Measurements from ENCODE around the gene MLXIPL.
"Not testable (repeated sequence)": the region's sequence is repeated elsewhere in the genome, so short reads cannot be mapped to it uniquely, and the experiment has no call there.

The MLXIPL gene

GRCh38 chr7:73593207-73594045, 30.9 kb downstream of the MLXIPL start:
- Histone ChIP-seq H2AFZ (no peak overlapping the region), H3K79me2 (no peaks in the 10 kb centered on the region), H3K27me3 (ENCODE audit: control insufficient read depth, insufficient read depth, low read length) (no peaks in the 10 kb centered on the region), H3K36me3 (ENCODE audit: control insufficient read depth, insufficient read depth, low read length) (no peaks in the 10 kb centered on the region), H3K4me1 (no peaks in the 10 kb centered on the region), H3K4me2 (ENCODE audit: low read length) (no peak overlapping the region), H3K4me3 (ENCODE audit: low read depth, low read length) (no peak overlapping the region), H3K27ac (no peak overlapping the region), H3K9me3 (ENCODE audit: control insufficient read depth, low read length) (no peaks in the 10 kb centered on the region), H3K9ac (no peak overlapping the region)
- no peak for TF ChIP-seq CTCF (IDR thresholded peaks at IDR 0.05)

- Histone ChIP-seq H3K36me3 (ENCODE audit: control insufficient read depth, insufficient read depth, low read length) (no peaks in the 10 kb centered on the region), H3K9me3 (ENCODE audit: control insufficient read depth, low read length) (no peaks in the 10 kb centered on the region), H3K9ac (no peak overlapping the region), H3K4me2 (ENCODE audit: low read length) (no peak overlapping the region), H3K27me3 (ENCODE audit: control insufficient read depth, insufficient read depth, low read length) (no peaks in the 10 kb centered on the region), H3K79me2 (no peaks in the 10 kb centered on the region), H3K27ac (no peak overlapping the region), H3K4me3 (ENCODE audit: low read depth, low read length) (no peak overlapping the region), H3K4me1 (no peaks in the 10 kb centered on the region), H2AFZ (no peak overlapping the region)
- TF ChIP-seq CTCF (IDR thresholded peaks at IDR 0.05) = no peak
Observed at GRCh38 chr7:73586911-73587310, 37.4 kb downstream of the MLXIPL start.

GRCh38 chr7:73585196-73585595, 39.1 kb downstream of the MLXIPL start:
- no peak for TF ChIP-seq CTCF (IDR thresholded peaks at IDR 0.05)
- no peak overlapping the region for H3K4me3 ChIP-seq (ENCODE audit: low read depth, low read length)
- no peak overlapping the region for H2AFZ ChIP-seq
- no peaks in the 10 kb centered on the region for H3K9me3 ChIP-seq (ENCODE audit: control insufficient read depth, low read length)
- H3K4me2 ChIP-seq (ENCODE audit: low read length) = no peak overlapping the region
- H3K9ac ChIP-seq = no peak overlapping the region
- no peaks in the 10 kb centered on the region for H3K4me1 ChIP-seq
- no peaks in the 10 kb centered on the region for H3K79me2 ChIP-seq
- H3K27ac ChIP-seq = no peak overlapping the region
- no peaks in the 10 kb centered on the region for H3K27me3 ChIP-seq (ENCODE audit: control insufficient read depth, insufficient read depth, low read length)
- H3K36me3 ChIP-seq (ENCODE audit: control insufficient read depth, insufficient read depth, low read length) = no peaks in the 10 kb centered on the region

- Histone ChIP-seq H3K4me3 (ENCODE audit: low read depth, low read length) (no peak overlapping the region), H3K27ac (no peak overlapping the region), H3K9me3 (ENCODE audit: control insufficient read depth, low read length) (no peaks in the 10 kb centered on the region), H3K36me3 (ENCODE audit: control insufficient read depth, insufficient read depth, low read length) (no peaks in the 10 kb centered on the region), H3K4me2 (ENCODE audit: low read length) (no peak overlapping the region), H3K4me1 (no peaks in the 10 kb centered on the region), H3K9ac (no peak overlapping the region), H3K27me3 (ENCODE audit: control insufficient read depth, insufficient read depth, low read length) (no peaks in the 10 kb centered on the region), H2AFZ (no peak overlapping the region), H3K79me2 (peaks cover 4% of the 10 kb centered on the region)
- TF ChIP-seq CTCF (IDR thresholded peaks at IDR 0.05) = no peak
Observed at GRCh38 chr7:73582664-73583202, 41.6 kb downstream of the MLXIPL start.

- not testable (repeated sequence) for H3K36me3 ChIP-seq (ENCODE audit: control insufficient read depth, insufficient read depth, low read length); H3K4me2 ChIP-seq (ENCODE audit: low read length); H3K9ac ChIP-seq; H3K4me1 ChIP-seq; H3K9me3 ChIP-seq (ENCODE audit: control insufficient read depth, low read length); H3K79me2 ChIP-seq; H3K27ac ChIP-seq; H3K4me3 ChIP-seq (ENCODE audit: low read depth, low read length); H2AFZ ChIP-seq; H3K27me3 ChIP-seq (ENCODE audit: control insufficient read depth, insufficient read depth, low read length)
Observed at GRCh38 chr7:73581006-73581405, 43.3 kb downstream of the MLXIPL start.
